Central memory CD8-positive, alpha-beta T cell (primary cell): ENCODE data around the gene DSG2.
"Not testable (repeated sequence)": the region's sequence is repeated elsewhere in the genome, so short reads cannot be mapped to it uniquely, and the experiment has no call there.

Experiments used
- ATAC-seq: fragments of 150-1000 bp; cut with Tn5 transposase; replicated peaks from 2 replicates; pipeline ENCODE4 v1.10.0; 2022; ENCODE audit warnings: mild to moderate bottlenecking, moderate FRiP score, moderate number of reproducible peaks; ENCODE audit not compliant: poor library complexity, severe bottlenecking; ENCODE audit errors: extremely low read depth
- DNase-seq, 2 donors: peaks; one replicate each; pipeline ENCODE4 v3.0.0; 2021; ENCODE audit warnings: low spot score in 2 of 2
- H3K27ac Mint-ChIP-seq: one replicate; pipeline ENCODE4 v1.8.0; 2022; ENCODE audit warnings: low read depth, mild to moderate bottlenecking, moderate library complexity, mixed read lengths
- H3K27me3 Mint-ChIP-seq: one replicate; pipeline ENCODE4 v1.8.0; 2022; ENCODE audit warnings: mixed read lengths
- H3K36me3 Mint-ChIP-seq: one replicate; pipeline ENCODE4 v1.8.0; 2022; ENCODE audit warnings: mild to moderate bottlenecking, moderate library complexity, mixed read lengths; ENCODE audit not compliant: insufficient read depth
- H3K4me1 Mint-ChIP-seq: one replicate; pipeline ENCODE4 v1.8.0; 2022; ENCODE audit warnings: mixed read lengths
- H3K4me3 Mint-ChIP-seq: one replicate; pipeline ENCODE4 v1.8.0; 2022; ENCODE audit warnings: mild to moderate bottlenecking, moderate library complexity, mixed read lengths
- H3K9me3 Mint-ChIP-seq: one replicate; pipeline ENCODE4 v1.8.0; 2022; ENCODE audit warnings: mixed read lengths

DSG2 gene

DNA sequence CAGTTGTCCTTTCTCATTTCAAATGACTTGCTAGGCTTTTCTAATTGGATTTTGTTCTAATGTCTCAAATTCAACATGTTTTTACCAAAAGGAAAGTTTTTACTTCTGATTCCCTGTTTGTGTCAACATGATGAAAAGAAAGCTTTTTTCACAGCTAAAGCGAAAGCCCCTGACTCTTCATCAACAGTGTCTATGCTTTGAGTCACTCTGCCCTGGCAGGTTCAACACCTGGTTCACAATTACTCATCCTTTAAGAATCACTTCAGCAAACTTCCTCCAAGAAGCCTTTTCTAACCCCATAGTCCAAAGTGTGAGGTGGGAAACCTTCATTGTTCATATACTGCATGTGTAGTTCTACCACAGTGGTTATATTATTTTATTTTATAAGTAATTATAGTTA, 7.6 kb upstream of the DSG2 start:
- H3K27me3 Mint-ChIP-seq, result peaks cover 26% of the 10 kb centered on the region
- DNase-seq (no peak), ATAC-seq (no peak)
- no peak overlapping the region for H3K27ac Mint-ChIP-seq
- no peaks in the 10 kb centered on the region for H3K4me1 Mint-ChIP-seq
- no peaks in the 10 kb centered on the region for H3K36me3 Mint-ChIP-seq
- no peaks in the 10 kb centered on the region for H3K9me3 Mint-ChIP-seq
- no peak overlapping the region for H3K4me3 Mint-ChIP-seq

DNA sequence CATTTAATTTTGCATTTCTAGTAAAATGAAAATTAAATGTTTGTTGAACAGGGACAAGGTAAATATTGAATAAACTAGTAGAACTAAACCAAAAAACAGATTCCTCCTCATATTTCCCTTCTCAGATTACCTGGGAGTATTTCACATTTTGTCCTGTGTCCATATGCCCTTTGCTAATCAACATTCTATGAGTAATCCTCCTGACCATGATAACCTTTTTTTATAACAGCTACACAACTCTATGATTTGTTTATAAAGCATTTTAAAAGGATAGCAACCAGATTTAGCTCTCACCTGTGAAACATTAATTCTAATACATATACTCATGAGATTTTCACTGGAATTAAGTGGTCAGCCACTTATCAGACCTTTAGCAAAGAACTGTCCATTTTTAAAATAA, 7.1 kb upstream of the DSG2 start:
- no peak overlapping the region for H3K27ac Mint-ChIP-seq
- DNase-seq, result no peak
- no peak overlapping the region for H3K4me3 Mint-ChIP-seq
- H3K4me1 Mint-ChIP-seq, result no peaks in the 10 kb centered on the region
- H3K9me3 Mint-ChIP-seq, result no peaks in the 10 kb centered on the region
- ATAC-seq, result no peak
- peaks cover 30% of the 10 kb centered on the region for H3K27me3 Mint-ChIP-seq
- no peaks in the 10 kb centered on the region for H3K36me3 Mint-ChIP-seq

DNA sequence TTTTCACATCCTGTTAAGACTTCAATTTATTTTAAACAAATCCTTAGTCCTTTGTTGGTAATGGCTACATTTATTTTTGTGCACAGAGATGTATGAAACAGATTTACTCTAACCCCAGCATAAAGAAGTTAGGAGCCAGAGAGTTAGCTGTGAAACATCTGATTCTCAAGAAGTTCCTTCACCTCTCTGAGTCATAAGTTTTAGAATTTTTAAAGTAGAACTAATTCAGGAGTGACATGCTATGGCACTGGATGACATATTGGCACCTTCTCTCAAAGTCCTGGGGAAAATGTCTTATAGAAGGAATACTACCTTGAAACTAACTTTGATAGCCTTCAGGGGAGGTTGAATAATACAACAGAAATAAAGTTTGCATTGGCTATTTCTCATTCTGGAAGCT, 6.4 kb upstream of the DSG2 start:
- Mint-ChIP-seq H3K27ac (no peak overlapping the region), H3K9me3 (no peaks in the 10 kb centered on the region), H3K27me3 (peaks cover 30% of the 10 kb centered on the region), H3K36me3 (no peaks in the 10 kb centered on the region), H3K4me1 (no peaks in the 10 kb centered on the region), H3K4me3 (no peak overlapping the region)
- ATAC-seq, result no peak
- DNase-seq, result no peak

DNA sequence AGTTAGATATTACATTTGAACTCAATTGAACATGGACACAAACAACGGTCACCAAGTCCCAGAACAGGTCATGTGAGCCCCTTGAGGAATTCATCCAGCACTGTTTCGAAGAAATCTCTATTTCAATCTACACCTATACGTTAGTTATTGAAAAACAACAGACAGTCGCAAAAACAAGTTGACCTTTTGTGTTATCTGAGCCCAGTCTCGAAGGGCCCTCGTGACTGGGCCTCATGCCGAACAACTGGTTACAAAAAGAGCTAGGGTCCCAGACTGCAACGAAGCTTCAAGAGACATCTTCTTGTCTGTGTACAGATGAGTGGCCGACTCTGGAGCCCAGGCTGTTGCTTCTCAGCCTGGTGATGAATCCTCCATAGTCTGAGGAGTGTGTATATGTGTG, 5.3 kb upstream of the DSG2 start:
- no peaks in the 10 kb centered on the region for H3K36me3 Mint-ChIP-seq
- H3K4me3 Mint-ChIP-seq, result no peak overlapping the region
- no peaks in the 10 kb centered on the region for H3K9me3 Mint-ChIP-seq
- DNase-seq (no peak), ATAC-seq (no peak)
- H3K27ac Mint-ChIP-seq, result no peak overlapping the region
- H3K4me1 Mint-ChIP-seq, result no peaks in the 10 kb centered on the region
- peaks cover 34% of the 10 kb centered on the region for H3K27me3 Mint-ChIP-seq

DNA sequence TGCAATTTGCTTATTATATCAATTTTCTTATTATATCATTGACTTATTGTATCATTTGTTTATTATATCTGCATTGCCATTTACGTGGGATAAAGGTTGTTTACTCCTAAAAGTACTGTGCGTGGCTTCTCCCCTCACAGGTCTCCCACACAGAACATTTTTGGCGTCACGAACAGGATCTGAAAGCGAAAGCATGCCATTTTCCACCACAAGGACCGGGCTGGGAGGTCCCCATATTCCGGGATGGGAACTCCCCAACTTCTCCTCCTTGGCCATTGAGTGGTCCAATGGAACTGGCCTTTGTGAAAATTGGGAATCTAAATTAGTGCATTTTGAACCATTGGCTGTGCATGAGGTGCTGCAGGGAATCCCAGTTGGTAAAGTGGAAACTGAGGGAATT, 4.8 kb upstream of the DSG2 start:
- ATAC-seq (no peak), DNase-seq (no peak)
- no peak overlapping the region for H3K27ac Mint-ChIP-seq
- H3K36me3 Mint-ChIP-seq, result no peaks in the 10 kb centered on the region
- H3K4me1 Mint-ChIP-seq, result no peaks in the 10 kb centered on the region
- H3K27me3 Mint-ChIP-seq, result peaks cover 34% of the 10 kb centered on the region
- no peak overlapping the region for H3K4me3 Mint-ChIP-seq
- no peaks in the 10 kb centered on the region for H3K9me3 Mint-ChIP-seq

DNA sequence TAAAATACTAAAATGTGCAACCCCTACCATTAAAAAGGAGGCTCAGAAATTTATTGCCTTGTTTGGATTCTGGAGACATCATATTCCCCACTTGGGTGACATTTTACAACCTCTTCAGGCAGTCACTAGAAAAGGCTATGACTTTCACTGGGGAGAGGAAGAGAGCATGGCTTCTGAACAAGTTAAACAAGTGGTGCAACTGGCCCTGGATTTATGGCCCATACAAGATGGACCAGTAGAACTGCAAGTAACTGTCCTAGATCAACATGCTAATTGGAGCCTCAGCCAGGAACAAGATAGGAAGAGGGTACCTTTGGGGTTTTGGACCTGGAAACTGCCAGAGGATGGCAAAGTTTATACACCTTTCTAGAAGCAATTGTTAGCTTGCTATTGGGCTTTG, 4.0 kb upstream of the DSG2 start:
- H3K4me1 Mint-ChIP-seq, result no peaks in the 10 kb centered on the region
- DNase-seq, result no peak
- H3K9me3 Mint-ChIP-seq, result no peaks in the 10 kb centered on the region
- H3K4me3 Mint-ChIP-seq, result no peak overlapping the region
- H3K36me3 Mint-ChIP-seq, result no peaks in the 10 kb centered on the region
- no peak for ATAC-seq
- H3K27me3 Mint-ChIP-seq, result peaks cover 39% of the 10 kb centered on the region
- H3K27ac Mint-ChIP-seq, result no peak overlapping the region

DNA sequence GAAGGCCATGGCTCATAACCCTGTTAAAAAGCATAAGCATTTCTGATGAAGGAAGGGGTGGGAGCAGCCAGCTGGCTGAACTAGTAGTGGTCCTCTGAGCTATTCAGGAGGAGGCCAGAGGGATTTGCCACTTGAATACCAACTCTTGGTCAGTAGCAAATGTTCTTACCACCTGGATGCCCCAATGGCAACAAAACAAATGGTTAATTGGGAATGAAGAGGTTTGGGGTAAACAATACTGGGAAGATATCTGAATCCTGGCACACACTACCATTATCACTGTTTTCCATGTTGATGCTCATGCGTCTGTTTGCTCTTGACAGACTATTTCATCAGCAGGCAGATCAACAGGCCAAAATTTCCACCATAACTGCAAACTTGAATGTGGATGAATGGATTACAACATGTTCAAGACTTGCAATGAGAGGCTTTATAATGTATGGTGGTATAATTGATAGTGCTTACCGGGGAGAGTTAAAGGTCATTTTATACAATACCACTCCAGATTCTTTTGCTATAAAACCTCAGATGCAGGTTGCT, 3.2 kb upstream of the DSG2 start:
- H3K4me1 Mint-ChIP-seq, DNase-seq, H3K27ac Mint-ChIP-seq, H3K4me3 Mint-ChIP-seq, H3K36me3 Mint-ChIP-seq, H3K9me3 Mint-ChIP-seq, ATAC-seq: not testable (repeated sequence)
- H3K27me3 Mint-ChIP-seq, result peaks cover 46% of the 10 kb centered on the region

DNA sequence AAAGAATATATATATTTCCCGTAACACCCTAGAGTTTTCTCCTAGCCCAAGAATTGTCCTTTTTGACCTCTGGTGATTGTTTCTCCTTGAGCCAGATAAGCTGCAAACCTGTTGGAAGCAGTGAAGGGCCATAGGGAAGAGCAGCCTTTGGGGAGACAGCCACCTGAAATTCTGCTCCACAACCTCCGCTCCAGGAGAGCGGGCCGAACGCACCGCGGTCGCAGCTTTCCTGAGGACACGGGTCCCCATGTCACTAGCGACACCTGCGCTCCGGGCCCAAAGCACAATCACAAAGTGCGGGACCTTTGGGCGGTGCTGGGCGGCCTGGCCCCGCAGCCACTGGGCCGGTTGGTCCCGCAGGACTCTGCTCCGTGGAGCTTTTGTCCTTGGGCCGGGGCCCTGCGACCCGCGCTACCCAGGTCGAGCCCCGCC, 557 bp upstream of the DSG2 start:
- Mint-ChIP-seq H3K36me3 (no peaks in the 10 kb centered on the region), H3K27me3 (peaks cover 57% of the 10 kb centered on the region), H3K4me3 (no peak overlapping the region), H3K9me3 (no peaks in the 10 kb centered on the region), H3K27ac (no peak overlapping the region), H3K4me1 (no peaks in the 10 kb centered on the region)
- DNase-seq, result no peak
- ATAC-seq, result no peak

DNA sequence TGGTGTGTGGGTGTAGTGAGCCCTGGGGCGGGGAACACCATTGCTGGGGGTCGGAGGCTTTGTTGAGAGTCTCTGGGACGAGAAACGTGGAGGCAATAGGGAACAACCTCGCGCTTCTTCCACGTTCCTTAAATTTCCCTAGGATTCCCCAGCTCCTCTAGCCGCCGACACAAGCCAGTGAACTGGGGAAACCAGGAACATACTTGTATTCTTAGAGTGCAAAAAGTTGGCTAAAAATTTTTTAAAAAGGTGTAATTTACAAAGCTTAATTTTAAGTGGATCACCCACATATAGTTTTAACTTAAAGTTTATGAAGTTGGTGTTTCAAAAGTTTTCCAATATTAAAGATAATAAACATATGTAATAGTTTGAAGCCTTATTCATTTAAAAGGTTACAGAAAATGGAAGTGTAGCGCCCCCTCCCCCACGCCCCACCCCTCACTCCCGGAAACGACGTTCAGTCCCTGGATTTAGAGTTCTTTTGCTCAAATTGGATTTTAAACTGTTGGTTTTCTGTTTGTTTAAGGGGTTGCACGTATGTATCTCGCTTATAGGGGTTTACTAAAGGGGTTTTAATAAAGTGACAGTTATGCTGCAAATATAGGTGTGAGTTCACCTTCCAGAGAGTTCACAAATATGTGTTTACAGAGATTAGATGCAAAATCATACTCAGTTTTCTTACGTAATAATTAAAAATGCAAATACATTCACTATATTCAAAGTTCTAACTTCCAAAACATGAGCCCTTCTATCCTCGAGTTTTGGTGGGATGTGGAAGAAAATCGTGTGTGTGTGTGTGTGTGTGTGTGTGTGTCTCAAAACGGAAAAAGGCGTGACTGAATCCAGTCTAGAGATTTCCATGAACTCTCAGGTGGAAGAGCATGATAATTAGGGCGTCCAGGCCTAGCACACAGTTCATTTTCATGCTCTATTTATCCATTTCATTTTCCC, 872 bp downstream of the DSG2 start:
- Mint-ChIP-seq H3K27me3 (peaks cover 57% of the 10 kb centered on the region), H3K27ac (no peak overlapping the region), H3K4me1 (no peaks in the 10 kb centered on the region), H3K9me3 (no peaks in the 10 kb centered on the region), H3K36me3 (no peaks in the 10 kb centered on the region), H3K4me3 (peak overlapping the region; percentile 34)
- DNase-seq (no peak), ATAC-seq (no peak)

DNA sequence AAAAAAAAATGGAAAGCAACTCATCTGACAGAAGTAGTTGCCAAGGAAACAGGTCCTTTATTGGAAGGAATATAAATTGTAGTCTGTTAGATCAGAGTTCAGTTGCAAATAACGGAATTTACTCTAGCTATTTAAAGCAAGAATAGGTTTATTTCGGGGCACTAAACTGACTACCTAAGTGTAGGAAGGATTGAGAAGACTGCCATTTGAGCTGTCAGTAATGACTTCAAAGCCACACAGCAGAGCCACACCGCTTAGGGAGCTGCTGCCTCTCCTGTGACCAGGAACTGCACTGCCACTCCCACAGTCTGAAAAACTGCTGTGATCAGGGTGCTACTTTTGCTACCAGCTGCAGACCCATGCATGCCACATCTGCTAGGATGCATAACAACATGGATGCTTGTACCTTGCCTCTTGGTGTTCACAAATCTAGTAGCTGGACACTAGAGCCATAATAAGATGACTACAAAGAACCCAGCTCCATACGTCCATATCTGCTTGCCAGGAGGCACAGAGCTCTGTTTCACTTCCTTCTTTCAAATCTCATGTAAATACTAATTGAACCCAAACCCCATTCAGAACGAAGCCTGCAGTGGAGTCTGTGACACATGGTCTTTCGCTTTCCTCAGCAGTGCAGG, 2.2 kb downstream of the DSG2 start:
- Mint-ChIP-seq H3K9me3 (no peaks in the 10 kb centered on the region), H3K27me3 (peaks cover 46% of the 10 kb centered on the region), H3K36me3 (no peaks in the 10 kb centered on the region), H3K4me3 (no peak overlapping the region), H3K27ac (no peak overlapping the region), H3K4me1 (no peaks in the 10 kb centered on the region)
- DNase-seq, result no peak
- ATAC-seq, result no peak

DNA sequence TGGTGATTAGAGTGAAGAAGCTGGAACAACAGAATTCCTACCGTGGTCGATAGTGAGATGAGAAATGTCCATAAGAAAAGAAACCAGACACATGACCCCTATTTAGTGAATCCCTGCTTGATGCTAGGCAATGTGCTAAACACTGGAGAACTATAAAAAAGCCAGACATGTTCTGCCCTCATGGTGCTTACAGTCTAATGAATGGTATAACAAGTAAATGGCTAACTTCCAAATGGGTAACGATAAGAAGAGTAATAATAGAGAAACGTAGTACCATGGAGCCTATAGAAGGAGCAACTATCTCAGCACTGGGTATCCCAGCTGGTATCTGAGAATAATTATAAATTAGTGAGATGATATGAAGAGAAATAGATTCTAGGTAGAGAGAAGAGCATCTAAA, 5.0 kb downstream of the DSG2 start:
- H3K36me3 Mint-ChIP-seq, result no peaks in the 10 kb centered on the region
- ATAC-seq, result no peak

DNA sequence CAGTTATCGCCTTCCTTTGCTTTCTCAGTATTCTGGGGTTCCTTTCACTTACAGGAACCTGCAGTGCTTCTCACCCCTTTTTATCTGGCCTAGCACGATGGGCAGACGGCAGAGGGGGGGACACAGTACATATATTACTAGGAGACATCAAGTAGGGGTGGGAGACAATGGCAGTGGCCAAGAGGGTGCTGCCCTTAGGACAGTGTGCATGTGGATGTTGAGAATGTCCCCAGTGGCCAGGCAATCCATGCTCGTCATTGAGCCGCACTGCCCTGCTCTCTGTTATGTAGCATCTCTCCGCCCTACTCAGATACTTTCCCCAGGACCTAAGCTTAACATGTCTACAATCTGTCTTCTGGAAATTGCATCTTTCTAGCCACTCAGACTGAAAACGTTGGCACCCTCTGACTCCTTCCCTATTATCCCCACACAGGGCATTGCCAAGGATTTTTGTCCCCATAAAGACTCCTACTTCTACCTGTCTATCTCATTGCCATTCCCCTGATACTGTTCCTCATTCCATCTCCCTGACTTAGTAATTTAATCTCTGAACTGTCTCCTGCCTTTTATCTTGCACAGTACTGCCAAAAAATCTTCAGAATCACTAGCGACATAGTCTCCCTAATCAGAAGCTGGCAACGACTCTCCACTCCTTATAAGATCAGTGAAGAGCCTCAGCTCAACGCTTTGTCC, 6.6 kb downstream of the DSG2 start:
- Mint-ChIP-seq H3K27ac (no peak overlapping the region), H3K9me3 (no peaks in the 10 kb centered on the region), H3K4me1 (no peaks in the 10 kb centered on the region), H3K27me3 (peaks cover 11% of the 10 kb centered on the region), H3K4me3 (no peak overlapping the region), H3K36me3 (no peaks in the 10 kb centered on the region)
- ATAC-seq, result no peak
- DNase-seq, result no peak

More for the DNA sequence above, 5.0 kb downstream of the DSG2 start:
- no peaks in the 10 kb centered on the region for H3K4me1 Mint-ChIP-seq
- no peak overlapping the region for H3K4me3 Mint-ChIP-seq
- peaks cover 23% of the 10 kb centered on the region for H3K27me3 Mint-ChIP-seq
- no peak for DNase-seq
- H3K27ac Mint-ChIP-seq, result no peak overlapping the region
- no peaks in the 10 kb centered on the region for H3K9me3 Mint-ChIP-seq
